HCT116 (cell line): ENCODE measurements around the gene RAB1A. TPM values are rescaled to one million over a fixed set of nuclear protein-coding genes. Genes with fewer than 3 reads are reported as not detected.

Source experiments
- ATAC-seq: fragments of 200-7000 bp; cut with Tn5 transposase; 2 replicates; pipeline ENCODE4 v1.9.1; 2020; ENCODE audit warnings: mild to moderate bottlenecking, moderate library complexity
- BruUV-seq: library from RNA; stranded (reverse); fragments of 400-500 nt; replicated peaks from 2 replicates; lab custom pipeline; 2021; lab: Mats Ljungman, UMichigan
- CTCF ChIA-PET: fragments of 300-600 bp; sonication (Branson Sonifier 250); formaldehyde crosslinking; loops from one replicate; lab custom pipeline; 2021; ENCODE audit warnings: antibody characterized with exemption; lab: Charles Lee
- POLR2A ChIA-PET: fragments of 300-600, 350-600 bp; sonication (Branson Sonifier 250); formaldehyde crosslinking; loops from one replicate; lab custom pipeline; 2021; ENCODE audit warnings: antibody characterized with exemption; lab: Charles Lee
- RAD21 ChIA-PET, 2 experiments: fragments of 300-600 bp; sonication (Branson Sonifier 250); formaldehyde crosslinking; loops; one replicate each; lab custom pipeline; 2023; ENCODE audit warnings: low total read pairs in 2 of 2; ENCODE audit not compliant: uncharacterized antibody in 2 of 2, unreplicated experiment in 2 of 2, low non-redundant PET in 1 of 2; lab: Charles Lee
- DNase-seq: peaks from one replicate; pipeline ENCODE4 v3.0.0-alpha.2; 2010; ENCODE audit warnings: low read depth, low spot score
- H2AFZ ChIP-seq: fragments of 200-600 bp; shearing (Covaris generic), sonication (generic); 2 replicates; pipeline ENCODE4 v1.6.1; 2017; ENCODE audit warnings: low read depth, mixed run types, mixed read lengths, antibody characterized with exemption, low read length; ENCODE audit not compliant: poor library complexity, severe bottlenecking
- H3K27ac ChIP-seq: 2 replicates; pipeline ENCODE4 v1.5.1; 2012; ENCODE audit warnings: low read depth, low read length
- H3K27me3 ChIP-seq: fragments of 200-600 bp; sonication (generic); 2 replicates; pipeline ENCODE4 v1.6.1; 2016; ENCODE audit warnings: mixed run types, low read length, mixed read lengths; ENCODE audit not compliant: insufficient read depth
- H3K36me3 ChIP-seq, 2 experiments: fragments of 200-500 bp in 1 of 2; fragments of 200-600 bp in 1 of 2; sonication (Bioruptor generic) in 1 of 2; sonication (generic) in 1 of 2; 2 replicates each; pipeline versions ENCODE4 v1.5.1 to v1.6.1; 2014 to 2016; ENCODE audit warnings: low read length in 2 of 2, inconsistent platforms in 1 of 2, mixed read lengths in 1 of 2, mixed run types in 1 of 2; ENCODE audit not compliant: insufficient read depth in 2 of 2, control insufficient read depth in 1 of 2
- H3K4me1 ChIP-seq, 2 experiments: fragments of 200-600 bp in 1 of 2; sonication (generic) in 1 of 2; 2 replicates each; pipeline versions ENCODE4 v1.5.1 to v1.6.1; 2012 to 2017; ENCODE audit warnings: low read length in 2 of 2, inconsistent platforms in 1 of 2, mild to moderate bottlenecking in 1 of 2, mixed read lengths in 1 of 2, mixed run types in 1 of 2, moderate library complexity in 1 of 2; ENCODE audit not compliant: insufficient read depth in 2 of 2, control insufficient read depth in 1 of 2
- H3K4me2 ChIP-seq: fragments of 200-600 bp; sonication (generic); 2 replicates; pipeline ENCODE4 v1.6.1; 2017; ENCODE audit warnings: mixed run types, low read length, mixed read lengths
- H3K4me3 ChIP-seq, 2 experiments: fragments of 200-600 bp in 1 of 2; sonication (generic) in 1 of 2; replicated peaks in 1 of 2; 2 replicates each; pipeline ENCODE4 v1.5.1; 2011 to 2016; ENCODE audit warnings: low read length in 2 of 2, control low read depth in 1 of 2, low read depth in 1 of 2, mild to moderate bottlenecking in 1 of 2, mixed read lengths in 1 of 2, mixed run types in 1 of 2
- H3K79me2 ChIP-seq: fragments of 200-600 bp; sonication (generic); 2 replicates; pipeline ENCODE4 v1.6.1; 2017; ENCODE audit warnings: mild to moderate bottlenecking, mixed run types, low read length, moderate library complexity, mixed read lengths; ENCODE audit not compliant: insufficient read depth
- H3K9ac ChIP-seq: fragments of 200-600 bp; sonication (generic); 2 replicates; pipeline ENCODE4 v1.6.1; 2016; ENCODE audit warnings: low read length, mixed read lengths
- H3K9me2 ChIP-seq: fragments of 200-600 bp; sonication (generic), shearing (Covaris generic); 2 replicates; pipeline ENCODE4 v1.6.1; 2017; ENCODE audit warnings: mixed run types, mild to moderate bottlenecking, moderate library complexity; ENCODE audit not compliant: insufficient read depth
- H3K9me3 ChIP-seq, 2 experiments: fragments of 200-500 bp in 1 of 2; fragments of 200-600 bp in 1 of 2; sonication (Bioruptor generic) in 1 of 2; sonication (generic) in 1 of 2; 2 replicates each; pipeline ENCODE4 v1.6.1; 2014 to 2017; ENCODE audit warnings: low read length in 2 of 2, mixed read lengths in 2 of 2, inconsistent platforms in 1 of 2, low read depth in 1 of 2, mild to moderate bottlenecking in 1 of 2, mixed run types in 1 of 2, moderate library complexity in 1 of 2; ENCODE audit not compliant: control insufficient read depth in 1 of 2, insufficient read depth in 1 of 2
- H4K20me1 ChIP-seq: fragments of 200-600 bp; sonication (generic), shearing (Covaris generic); 2 replicates; pipeline ENCODE4 v1.6.1; 2017; ENCODE audit warnings: mixed run types, mild to moderate bottlenecking, moderate library complexity; ENCODE audit not compliant: insufficient read depth
- intact Hi-C: fragments of 100-400 bp; cut with micrococcal nuclease; formaldehyde crosslinking; loops from 2 replicates; pipeline ENCODE4 v1.10.0; 2022
- total RNA-seq: library from RNA; stranded (reverse); gene quantifications from one replicate; pipeline ENCODE4 v1.2.1, GENCODE V29; 2021; ENCODE audit not compliant: unreplicated experiment
- TF ChIP-seq, protein P1 (sequence below): IDR thresholded peaks from 2 replicates; pipeline ENCODE4 v1.6.1; 2012
- TF ChIP-seq, protein P2 (sequence below), 3 experiments: fragments of 200-600 bp in 1 of 3; sonication (generic) in 1 of 3; IDR thresholded peaks in 2 of 3; conservative IDR thresholded peaks in 1 of 3; 2 replicates each; pipeline ENCODE4 v1.5.1; 2012 to 2017; ENCODE audit warnings: low read depth in 2 of 3, low read length in 2 of 3, antibody characterized with exemption in 1 of 3, borderline replicate concordance in 1 of 3, control low read depth in 1 of 3, mild to moderate bottlenecking in 1 of 3, mixed read lengths in 1 of 3, mixed run types in 1 of 3, moderate library complexity in 1 of 3; ENCODE audit not compliant: insufficient read depth in 1 of 3

The RAB1A gene
- total RNA-seq, 1 experiment from 2014 or later, result 131 TPM

DNA sequence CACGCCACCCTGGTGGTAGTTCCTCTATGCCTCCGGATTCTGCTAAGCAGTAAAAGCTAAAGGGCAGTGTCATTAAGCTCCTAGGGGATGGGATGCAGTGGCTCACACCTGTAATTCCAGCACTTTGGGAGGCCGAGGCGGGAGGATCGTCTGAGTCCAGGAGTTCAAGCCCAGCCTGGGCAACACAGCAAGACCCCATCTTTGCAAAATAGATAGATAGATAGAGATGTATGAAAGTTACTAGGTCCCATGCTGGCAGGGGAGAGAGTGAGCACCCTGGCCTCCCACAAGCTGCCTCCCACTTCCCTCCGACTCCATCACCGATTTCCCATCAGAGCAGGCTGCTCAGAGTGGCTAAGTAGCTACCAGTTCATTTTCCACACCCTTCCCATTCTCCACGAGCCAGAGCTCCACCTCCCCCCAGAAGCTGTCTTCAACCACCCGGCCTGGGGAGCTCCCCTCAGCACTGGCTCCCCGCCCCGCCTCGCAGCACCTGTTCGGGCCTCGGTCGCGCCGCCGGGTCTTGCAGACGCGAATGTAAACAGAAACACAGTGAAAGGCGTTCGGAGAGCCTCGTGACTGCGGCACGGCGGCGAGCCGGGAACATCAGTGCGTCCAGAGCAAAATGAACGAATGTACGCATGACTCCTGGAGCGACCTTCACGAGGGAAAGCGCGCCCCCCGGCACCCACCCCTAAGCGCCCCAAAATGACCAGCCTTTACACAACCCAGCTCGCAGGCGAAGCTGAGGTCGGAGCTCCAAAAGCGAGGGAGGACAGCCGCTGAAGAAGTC is 74.3 kb downstream of the RAB1A start:
- TF ChIP-seq, protein P1, sequence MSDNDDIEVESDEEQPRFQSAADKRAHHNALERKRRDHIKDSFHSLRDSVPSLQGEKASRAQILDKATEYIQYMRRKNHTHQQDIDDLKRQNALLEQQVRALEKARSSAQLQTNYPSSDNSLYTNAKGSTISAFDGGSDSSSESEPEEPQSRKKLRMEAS, result peak; percentile 88
- TF ChIP-seq, protein P2, sequence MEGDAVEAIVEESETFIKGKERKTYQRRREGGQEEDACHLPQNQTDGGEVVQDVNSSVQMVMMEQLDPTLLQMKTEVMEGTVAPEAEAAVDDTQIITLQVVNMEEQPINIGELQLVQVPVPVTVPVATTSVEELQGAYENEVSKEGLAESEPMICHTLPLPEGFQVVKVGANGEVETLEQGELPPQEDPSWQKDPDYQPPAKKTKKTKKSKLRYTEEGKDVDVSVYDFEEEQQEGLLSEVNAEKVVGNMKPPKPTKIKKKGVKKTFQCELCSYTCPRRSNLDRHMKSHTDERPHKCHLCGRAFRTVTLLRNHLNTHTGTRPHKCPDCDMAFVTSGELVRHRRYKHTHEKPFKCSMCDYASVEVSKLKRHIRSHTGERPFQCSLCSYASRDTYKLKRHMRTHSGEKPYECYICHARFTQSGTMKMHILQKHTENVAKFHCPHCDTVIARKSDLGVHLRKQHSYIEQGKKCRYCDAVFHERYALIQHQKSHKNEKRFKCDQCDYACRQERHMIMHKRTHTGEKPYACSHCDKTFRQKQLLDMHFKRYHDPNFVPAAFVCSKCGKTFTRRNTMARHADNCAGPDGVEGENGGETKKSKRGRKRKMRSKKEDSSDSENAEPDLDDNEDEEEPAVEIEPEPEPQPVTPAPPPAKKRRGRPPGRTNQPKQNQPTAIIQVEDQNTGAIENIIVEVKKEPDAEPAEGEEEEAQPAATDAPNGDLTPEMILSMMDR (IDR thresholded peaks at IDR 0.05 in 2 of 3, conservative IDR thresholded peaks at IDR 0.05 in 1 of 3; ENCODE audit: borderline replicate concordance in 1 of 3, insufficient read depth in 1 of 3, low read depth in 2 of 3, low read length in 2 of 3), result no peak
- ChIA-PET CTCF (interaction anchor here (1.0 to 1.4 kb wide), 5 partner anchors 9 to 140 kb away, joined by 3 to 11 read pairs (median 4); no protein-coding TSS in a partner anchor), POLR2A (interaction anchor here (0.8 to 1.9 kb wide), 6 partner anchors 8 to 75 kb away, joined by 3 to 9 read pairs (median 4); partner anchors contain the start of gene RAB1A), RAD21 (interaction anchor here (0.6 to 1.4 kb wide), 3 partner anchors 107 to 138 kb away, joined by 3 to 8 read pairs (median 3); no protein-coding TSS in a partner anchor)
- Histone ChIP-seq H3K9me2 (no peaks in the 10 kb centered on the region), H3K36me3 (no peaks in the 10 kb centered on the region), H3K4me3 (peak overlapping the region; percentile 67 to 70), H3K9ac (peak overlapping the region; percentile 74), H3K4me1 (peaks cover 6 to 21% of the 10 kb centered on the region in 2 experiments; a peak in 3 of 4 replicates), H3K27ac (no peak overlapping the region), H2AFZ (peak overlapping the region; percentile 48), H3K9me3 (no peaks in the 10 kb centered on the region), H3K79me2 (peaks cover 31% of the 10 kb centered on the region), H3K27me3 (no peaks in the 10 kb centered on the region), H4K20me1 (no peaks in the 10 kb centered on the region), H3K4me2 (peak overlapping the region; percentile 98)
- peak; percentile 41 for ATAC-seq
- no TSS peak for BruUV-seq
- DNase-seq, result no peak
- intact Hi-C loops, result loop anchor here (5.0 to 10.0 kb wide), 2 partner anchors 138 to 379 kb away; partner anchors contain the start of gene SPRED2
